Epidermal melanocyte (primary cell): ENCODE results near the gene LRRC74B.
A peak's percentile ranks its signal among the peaks of the same experiment; 100 is the strongest.

Experiments used
- DNase-seq: peaks from one replicate; pipeline ENCODE4 v3.0.0; 2011; ENCODE audit warnings: low spot score; ENCODE audit not compliant: insufficient read length

Gene LRRC74B

DNA sequence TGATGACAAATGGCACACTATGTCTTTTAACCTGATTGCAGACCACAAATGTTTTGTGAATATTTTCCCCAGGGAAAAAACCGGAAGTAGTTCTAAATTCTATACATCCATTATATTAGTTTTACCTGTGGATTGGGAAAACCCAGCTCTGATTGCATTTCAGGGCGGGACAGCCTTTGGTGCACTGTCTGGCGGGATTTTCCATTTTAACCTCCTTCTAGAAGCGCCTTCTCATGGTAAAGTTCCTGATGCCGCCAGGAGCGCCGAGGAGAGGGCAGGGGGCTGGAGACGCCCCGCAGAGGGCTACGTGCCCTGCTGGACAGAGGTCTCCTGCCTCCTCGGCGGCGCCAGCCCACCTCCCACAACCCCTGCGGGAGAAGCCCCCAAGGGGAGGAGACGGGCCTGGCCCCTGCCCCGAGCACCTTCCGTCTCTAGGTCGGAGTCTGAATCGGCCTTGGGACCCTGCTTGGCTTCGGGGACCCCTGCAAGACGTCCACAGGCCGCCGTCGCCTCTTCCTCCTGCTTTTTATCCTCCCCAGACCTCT, 32.0 kb upstream of the LRRC74B start:
- DNase-seq = no peak

DNA sequence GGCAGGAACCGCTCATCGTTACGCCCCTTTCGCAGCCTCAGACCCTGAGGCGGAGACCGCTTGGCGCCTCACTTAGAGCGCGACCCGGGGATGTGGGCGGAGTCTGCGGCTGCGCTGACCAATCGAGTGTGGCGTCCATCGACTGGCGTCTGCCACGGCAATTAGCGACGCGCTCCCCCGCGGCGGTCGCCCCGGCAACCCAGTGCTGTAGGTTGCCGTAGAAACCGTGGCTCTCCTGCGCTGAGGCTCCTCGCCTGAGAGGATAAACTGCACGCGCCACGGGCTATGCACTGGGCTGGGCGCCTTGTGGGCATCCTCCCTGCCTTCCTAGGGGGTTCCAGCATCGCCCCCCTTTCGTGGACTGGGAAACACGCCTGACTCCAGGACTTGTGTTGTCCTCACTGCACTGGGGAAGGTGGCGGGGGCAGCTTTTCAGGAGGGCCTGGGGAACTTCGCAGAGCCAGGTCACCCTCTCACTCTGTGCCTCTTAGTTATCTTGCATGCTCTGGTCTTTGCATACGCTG, 31.5 kb upstream of the LRRC74B start:
- DNase-seq = peak; percentile 97

GRCh38 chr22:21014726-21015465, 30.9 kb upstream of the LRRC74B start, which contains the start of gene P2RX6:
P2RX6 (plus strand) TSS chr22:21015165; CDS start chr22:21015175, 10 bp downstream.
- peak; percentile 59 for DNase-seq

- no peak for DNase-seq
These were observed 30.2 kb upstream of the LRRC74B start for GRCh38 chr22:21015466-21016006.

DNA sequence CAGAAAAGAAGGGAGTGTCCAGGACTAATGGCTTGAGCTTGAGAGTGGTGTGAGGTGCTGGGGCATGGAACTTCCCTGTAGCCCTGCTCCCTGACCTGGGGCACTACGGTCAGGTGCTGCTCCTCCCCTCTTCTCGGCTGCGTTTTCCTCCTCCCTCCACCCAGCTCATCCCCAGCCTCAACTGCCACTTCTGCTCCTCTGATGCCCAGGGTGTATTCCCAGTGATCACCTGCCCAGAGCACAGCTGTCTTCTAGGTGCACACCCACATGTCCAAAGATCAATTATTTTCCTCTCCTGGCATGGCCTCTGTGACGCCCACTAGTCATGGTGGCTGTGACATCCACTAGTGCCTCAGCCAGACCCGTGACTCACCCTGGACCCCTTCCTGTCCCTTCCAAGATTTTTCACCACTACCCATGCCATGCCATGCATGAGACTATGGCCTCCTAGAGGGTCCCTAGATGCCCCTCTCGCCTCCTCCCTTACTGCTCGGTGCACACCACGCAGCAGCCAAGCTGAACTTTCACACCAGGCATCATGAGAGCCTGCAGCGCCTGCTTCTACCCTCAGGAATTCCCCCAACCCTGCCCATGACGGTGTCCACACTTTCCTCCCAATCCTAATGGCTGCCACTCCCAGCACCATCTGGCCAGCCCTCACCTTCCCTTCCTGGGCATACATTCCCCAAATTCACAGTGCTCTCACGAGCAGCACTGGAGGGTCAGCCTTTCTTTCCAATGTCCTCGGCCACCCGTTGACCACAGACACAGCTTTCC, 28.9 kb upstream of the LRRC74B start:
- DNase-seq = no peak

DNA sequence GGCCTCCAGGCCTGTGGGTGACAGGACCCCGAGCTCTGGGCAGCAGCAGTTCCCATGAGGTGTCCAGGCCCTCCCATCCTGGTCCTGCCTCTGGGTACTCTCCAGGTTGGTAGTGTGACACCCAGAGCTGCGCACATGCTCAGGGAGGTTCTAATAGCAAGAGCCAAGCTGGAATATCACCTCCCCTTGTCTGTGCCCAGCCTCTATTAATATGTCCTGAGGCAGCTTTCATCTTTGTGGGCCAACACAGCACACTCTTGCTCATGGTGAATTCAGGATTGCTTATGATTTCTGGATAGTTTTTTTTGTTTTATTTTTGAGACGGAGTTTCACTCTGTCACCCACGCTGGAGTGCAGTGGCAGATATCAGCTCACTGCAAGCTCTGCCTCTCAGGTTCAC, 27.4 kb upstream of the LRRC74B start:
- no peak for DNase-seq

GRCh38 chr22:21020802-21021429, 24.8 kb upstream of the LRRC74B start:
- DNase-seq = no peak

DNA sequence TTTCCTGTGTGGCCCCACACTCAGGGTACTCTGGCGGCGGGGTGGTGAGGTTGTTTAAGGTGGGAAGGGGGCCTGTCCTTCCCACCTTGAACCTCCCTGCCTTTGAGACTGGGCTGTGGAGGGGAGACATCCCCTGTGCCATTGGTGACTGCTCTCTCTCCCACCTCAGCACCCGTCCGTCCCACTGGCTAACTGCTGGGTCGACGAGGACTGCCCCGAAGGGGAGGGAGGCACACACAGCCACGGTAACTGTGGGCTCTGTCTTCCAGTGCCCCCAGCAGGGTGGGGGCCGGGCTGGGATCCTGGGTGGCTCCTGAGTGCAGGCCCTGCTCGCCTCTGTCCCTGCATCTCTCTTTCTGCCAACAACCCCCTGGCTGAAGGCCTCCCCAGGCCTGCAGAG, 23.2 kb upstream of the LRRC74B start:
- no peak for DNase-seq

DNA sequence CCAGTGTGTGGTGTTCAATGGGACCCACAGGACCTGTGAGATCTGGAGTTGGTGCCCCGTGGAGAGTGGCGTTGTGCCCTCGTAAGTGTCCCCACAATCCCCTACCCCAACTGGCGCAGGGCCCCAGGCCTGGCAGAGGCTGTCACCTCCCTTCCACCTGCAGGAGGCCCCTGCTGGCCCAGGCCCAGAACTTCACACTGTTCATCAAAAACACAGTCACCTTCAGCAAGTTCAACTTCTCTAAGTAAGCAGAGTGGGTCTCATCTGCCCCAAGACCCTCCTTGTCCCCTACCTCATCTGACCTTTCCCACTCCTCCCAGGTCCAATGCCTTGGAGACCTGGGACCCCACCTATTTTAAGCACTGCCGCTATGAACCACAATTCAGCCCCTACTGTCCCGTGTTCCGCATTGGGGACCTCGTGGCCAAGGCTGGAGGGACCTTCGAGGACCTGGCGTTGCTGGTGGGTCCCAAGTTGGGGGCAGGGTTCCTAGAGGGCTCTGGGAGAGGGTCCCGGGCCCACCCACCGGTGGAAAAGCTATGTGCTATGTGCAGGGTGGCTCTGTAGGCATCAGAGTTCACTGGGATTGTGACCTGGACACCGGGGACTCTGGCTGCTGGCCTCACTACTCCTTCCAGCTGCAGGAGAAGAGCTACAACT, 22.7 kb upstream of the LRRC74B start:
- DNase-seq = no peak

- peak; percentile 5 for DNase-seq
These were observed 20.5 kb upstream of the LRRC74B start for GRCh38 chr22:21025266-21025665.

- no peak for DNase-seq
These were observed 19.7 kb upstream of the LRRC74B start for GRCh38 chr22:21025763-21026755.

- no peak for DNase-seq
These were observed 18.7 kb upstream of the LRRC74B start for GRCh38 chr22:21026783-21027692.

DNA sequence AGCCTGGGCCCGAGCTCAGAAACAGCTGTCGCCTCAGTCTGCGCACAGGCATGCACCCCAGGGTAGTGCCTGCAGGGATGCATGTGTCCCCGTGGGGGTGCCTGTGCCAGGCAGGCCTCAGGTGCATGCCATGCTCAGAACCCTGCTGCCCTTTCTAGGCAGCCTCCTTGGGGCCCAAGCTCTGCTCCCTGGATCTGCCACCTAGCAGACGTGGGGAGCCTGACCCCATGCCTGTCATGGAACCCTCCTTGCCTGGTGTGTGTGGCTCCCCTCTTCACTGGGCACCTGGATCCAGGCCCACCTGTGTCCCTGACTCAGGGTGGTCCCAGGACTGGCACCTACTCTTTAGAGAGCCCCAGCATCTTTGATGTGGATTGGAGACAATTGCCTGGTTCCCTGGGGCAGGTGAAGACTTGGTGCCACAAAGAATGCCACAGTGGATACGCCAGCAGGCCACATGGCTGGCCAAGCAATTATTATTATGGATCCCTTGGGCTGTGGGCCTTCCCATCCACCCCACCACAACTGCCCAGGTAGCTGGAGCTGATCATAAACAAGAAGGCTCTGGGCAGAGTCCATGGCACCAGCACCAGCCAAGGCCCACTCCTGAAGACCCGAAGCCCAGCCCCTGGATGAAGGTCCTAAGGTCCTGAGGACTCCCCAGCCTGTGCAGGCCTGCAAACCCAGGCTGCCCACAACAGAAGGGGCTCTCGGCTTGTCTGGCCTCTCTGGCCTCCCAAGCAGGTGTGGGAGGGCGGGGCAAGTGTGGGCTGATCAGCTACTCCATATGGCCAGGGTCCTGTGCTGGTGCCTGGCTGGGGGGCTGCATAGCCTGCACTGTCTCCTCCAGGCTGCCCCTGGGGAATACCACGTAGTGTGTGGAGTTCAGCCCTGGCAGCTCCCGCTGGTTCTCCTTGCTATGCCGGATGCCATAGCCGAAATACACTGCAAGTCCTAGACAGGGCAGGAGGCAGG, 17.2 kb upstream of the LRRC74B start:
- peak; percentile 4 for DNase-seq

- no peak for DNase-seq
These were observed 16.2 kb upstream of the LRRC74B start for GRCh38 chr22:21029486-21030025.

DNA sequence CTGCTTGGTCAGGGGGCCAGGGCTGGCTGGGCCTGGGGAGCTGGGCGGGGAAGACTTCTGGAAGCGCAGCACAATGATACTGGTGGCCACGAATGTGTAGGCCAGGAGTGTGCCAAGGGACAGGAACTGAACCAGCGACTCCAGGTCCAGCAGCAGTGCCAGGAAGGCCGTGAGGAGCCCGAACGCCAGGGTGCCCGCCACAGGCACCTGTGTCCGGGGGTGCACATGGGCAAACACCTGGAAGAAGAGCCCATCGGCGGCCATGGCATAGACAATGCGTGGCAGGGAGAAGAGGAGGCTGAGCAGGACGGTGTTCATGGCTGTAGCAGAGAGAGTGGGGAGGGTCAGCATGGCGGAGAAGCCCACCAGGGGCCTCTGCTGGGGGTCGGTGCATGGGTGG, 15.7 kb upstream of the LRRC74B start:
- DNase-seq = no peak

DNA sequence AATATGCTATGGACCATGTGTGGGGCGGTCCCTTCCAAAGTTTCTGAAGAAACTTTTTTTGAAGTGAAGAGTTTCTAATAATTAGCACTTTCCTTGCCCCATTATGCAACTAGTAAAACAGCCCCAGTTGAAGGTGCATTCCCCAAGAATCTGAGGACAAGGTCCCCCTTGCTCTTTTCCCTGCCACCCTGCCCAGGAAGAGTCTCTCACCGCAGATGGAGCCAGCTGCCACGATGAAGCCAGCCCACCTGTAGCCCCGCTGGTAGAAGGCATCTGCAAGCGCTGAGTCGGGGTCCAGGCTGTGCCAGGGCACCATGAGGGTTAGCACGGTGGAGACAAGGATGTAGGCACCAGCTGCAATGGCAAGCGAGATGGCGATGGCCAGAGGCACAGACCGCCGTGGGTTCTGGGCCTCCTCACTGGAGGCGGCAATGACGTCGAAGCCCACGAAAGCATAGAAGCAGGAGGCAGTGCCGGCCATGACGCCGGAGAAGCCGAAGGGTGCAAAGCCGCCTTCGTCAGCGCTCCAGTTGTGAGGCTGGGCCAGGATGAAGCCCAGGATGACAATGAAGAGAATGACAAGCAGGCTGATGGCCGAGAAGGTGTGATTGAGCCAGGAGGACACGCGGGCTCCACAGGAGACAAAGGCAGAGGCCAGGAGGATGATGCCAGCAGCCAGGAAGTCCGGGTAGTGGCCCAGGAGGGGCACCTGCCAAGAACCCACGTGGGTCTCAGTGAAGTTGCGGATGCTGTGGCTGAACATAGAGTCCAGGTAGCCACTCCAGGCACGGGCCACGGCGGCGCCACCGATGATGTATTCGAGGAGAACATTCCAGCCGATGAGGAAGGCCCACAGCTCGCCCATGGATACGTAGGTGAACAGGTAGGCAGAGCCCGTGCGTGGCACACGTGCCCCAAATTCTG, 14.9 kb upstream of the LRRC74B start:
- DNase-seq = peak; percentile 4
